GM19372 (cell line): ENCODE results near the gene MAGEA9B.
A peak's percentile ranks its signal among the peaks of the same experiment; 100 is the strongest.
"Not testable (repeated sequence)": the region's sequence is repeated elsewhere in the genome, so short reads cannot be mapped to it uniquely, and the experiment has no call there.

ENCODE experiments used
- ATAC-seq: cut with Tn5 transposase; IDR thresholded peaks from one replicate; pipeline ENCODE4 v1.9.1; 2021; ENCODE audit warnings: mild to moderate bottlenecking, low read depth, moderate library complexity; ENCODE audit not compliant: unreplicated experiment

Gene MAGEA9B

GRCh38 chrX:149587359-149587758, at the start of gene MAGEA9B:
MAGEA9B (minus strand) TSS chrX:149587459; CDS start chrX:149583179, 4,280 bp downstream.
- not testable (repeated sequence) for ATAC-seq

- ATAC-seq: no peak
Measured at GRCh38 chrX:149633511-149633910, 46.3 kb upstream of the MAGEA9B start.

GRCh38 chrX:149631234-149632165, 44.2 kb upstream of the MAGEA9B start, which contains the start of gene TMEM185A:
TMEM185A (minus strand) TSS chrX:149631792; CDS start chrX:149631580, 212 bp downstream.
- ATAC-seq: peak; percentile 91

GRCh38 chrX:149630681-149631233, 43.5 kb upstream of the MAGEA9B start:
- no peak for ATAC-seq

GRCh38 chrX:149629730-149630387, 42.6 kb upstream of the MAGEA9B start:
- ATAC-seq: no peak

- ATAC-seq: no peak
Measured at GRCh38 chrX:149628768-149629167, 41.5 kb upstream of the MAGEA9B start.

- no peak for ATAC-seq
Measured at GRCh38 chrX:149628280-149628679, 41.0 kb upstream of the MAGEA9B start.

- ATAC-seq: not testable (repeated sequence)
Measured at GRCh38 chrX:149626829-149627228, 39.6 kb upstream of the MAGEA9B start.

GRCh38 chrX:149619662-149620061, 32.4 kb upstream of the MAGEA9B start:
- ATAC-seq: not testable (repeated sequence)

- ATAC-seq: no peak
Measured at GRCh38 chrX:149618871-149619270, 31.6 kb upstream of the MAGEA9B start.

- no peak for ATAC-seq
Measured at GRCh38 chrX:149611623-149612175, 24.4 kb upstream of the MAGEA9B start.

GRCh38 chrX:149610511-149610910, 23.3 kb upstream of the MAGEA9B start:
- no peak for ATAC-seq

- ATAC-seq: no peak
Measured at GRCh38 chrX:149607699-149608098, 20.4 kb upstream of the MAGEA9B start.

GRCh38 chrX:149605248-149605885, 18.1 kb upstream of the MAGEA9B start:
- ATAC-seq: not testable (repeated sequence)

GRCh38 chrX:149598603-149599002, 11.3 kb upstream of the MAGEA9B start:
- not testable (repeated sequence) for ATAC-seq

- not testable (repeated sequence) for ATAC-seq
Measured at GRCh38 chrX:149595943-149596342, 8.7 kb upstream of the MAGEA9B start.

- not testable (repeated sequence) for ATAC-seq
Measured at GRCh38 chrX:149595214-149595613, 8.0 kb upstream of the MAGEA9B start, which contains the start of gene HSFX2. HSFX2 (minus strand) TSS chrX:149595314; CDS start chrX:149594700, 614 bp downstream.

- not testable (repeated sequence) for ATAC-seq
Measured at GRCh38 chrX:149590993-149591392, 3.7 kb upstream of the MAGEA9B start.

GRCh38 chrX:149585631-149586030, 1.6 kb downstream of the MAGEA9B start:
- not testable (repeated sequence) for ATAC-seq

- ATAC-seq: peak; percentile 99
Measured at GRCh38 chrX:149573456-149573855, 13.8 kb downstream of the MAGEA9B start.
